ENCODE results near the gene ANKRD36C. TPM values are rescaled to one million over a fixed set of nuclear protein-coding genes. Genes with fewer than 3 reads are reported as not detected.
"Not testable (repeated sequence)": the region's sequence is repeated elsewhere in the genome, so short reads cannot be mapped to it uniquely, and the experiment has no call there.

Gene ANKRD36C
- total and polyA plus RNA-seq, 2 of the 4 experiments (the other 2 are of a cell fraction): 2.2 to 27.1 TPM

GRCh38 chr2:95799147-95799889, 192.3 kb downstream of the ANKRD36C start:
- H3K14ac ChIP-seq (replicated peaks; ENCODE audit: low read depth, low read length); H2AK9ac ChIP-seq (replicated peaks; ENCODE audit: low read depth, low read length, poor library complexity); H3K18ac ChIP-seq (ENCODE audit: low read depth, low read length); H2BK120ac ChIP-seq (ENCODE audit: low read depth, low read length); H3K4me1 ChIP-seq (ENCODE audit: control insufficient read depth, insufficient read depth, low read length); in situ Hi-C loops (cut with MboI; ENCODE audit: low sequenced_read_pairs); H2BK20ac ChIP-seq (ENCODE audit: low read depth, low read length); H3K9ac ChIP-seq (ENCODE audit: low read depth, low read length); H3K79me1 ChIP-seq (ENCODE audit: low read depth in 1 of 2, low read length in 2 of 2); H2AFZ ChIP-seq (replicated peaks; ENCODE audit: low read length, poor library complexity); intact Hi-C loops (cut with micrococcal nuclease); H3K4ac ChIP-seq (ENCODE audit: low read depth, low read length); POLR2A ChIA-PET (ENCODE audit: unreplicated experiment); H4K5ac ChIP-seq (ENCODE audit: low read depth, low read length); H4K20me1 ChIP-seq (ENCODE audit: insufficient read depth, low read length); dilution Hi-C loops (cut with HindIII; ENCODE audit: low sequenced_read_pairs, unreplicated experiment); H3K9me1 ChIP-seq (ENCODE audit: insufficient read depth, low read length); H3K27me3 ChIP-seq (ENCODE audit: control insufficient read depth, insufficient read depth, low read length); H3K56ac ChIP-seq (ENCODE audit: extremely low read depth, insufficient read depth, low read length); BruUV-seq (replicated peaks); H3K9me3 ChIP-seq (ENCODE audit: control insufficient read depth, insufficient read depth, low read length); H3K36me3 ChIP-seq (ENCODE audit: control insufficient read depth, insufficient read depth, low read length); H3K23ac ChIP-seq (ENCODE audit: low read depth, low read length); H2BK5ac ChIP-seq (ENCODE audit: low read depth, low read length, poor library complexity, severe bottlenecking); ATAC-seq (ENCODE audit: low read depth); H4K91ac ChIP-seq (ENCODE audit: insufficient read depth, low read depth, low read length); H3K4me2 ChIP-seq (ENCODE audit: low read depth, low read length); CTCF ChIA-PET; H3K4me3 ChIP-seq (ENCODE audit: insufficient read depth, low read depth, low read length); DNase-seq; H2AK5ac ChIP-seq (ENCODE audit: low read depth, low read length); H4K8ac ChIP-seq (ENCODE audit: low read depth in 2 of 2, low read length in 2 of 2); H2BK15ac ChIP-seq (ENCODE audit: low read depth, low read length); H3K27ac ChIP-seq (ENCODE audit: insufficient read depth, low read length): not testable (repeated sequence)
- WGBS, 2 experiments (ENCODE audit: extremely low coverage in 2 of 2, insufficient read length in 1 of 2): no CpG with 5 or more reads among the region's 13 CpGs

- H2AFZ ChIP-seq (replicated peaks; ENCODE audit: low read length, poor library complexity); H4K91ac ChIP-seq (ENCODE audit: insufficient read depth, low read depth, low read length); H3K18ac ChIP-seq (ENCODE audit: low read depth, low read length); H2BK20ac ChIP-seq (ENCODE audit: low read depth, low read length); H2BK5ac ChIP-seq (ENCODE audit: low read depth, low read length, poor library complexity, severe bottlenecking); H3K4me2 ChIP-seq (ENCODE audit: low read depth, low read length); CTCF ChIA-PET; ATAC-seq (ENCODE audit: low read depth); H3K36me3 ChIP-seq (ENCODE audit: control insufficient read depth, insufficient read depth, low read length); H2AK9ac ChIP-seq (replicated peaks; ENCODE audit: low read depth, low read length, poor library complexity); BruUV-seq (replicated peaks); POLR2A ChIA-PET (ENCODE audit: unreplicated experiment); H4K8ac ChIP-seq (ENCODE audit: low read depth in 2 of 2, low read length in 2 of 2); H3K23ac ChIP-seq (ENCODE audit: low read depth, low read length); intact Hi-C loops (cut with micrococcal nuclease); H3K9me3 ChIP-seq (ENCODE audit: control insufficient read depth, insufficient read depth, low read length); H3K4me1 ChIP-seq (ENCODE audit: control insufficient read depth, insufficient read depth, low read length); H3K56ac ChIP-seq (ENCODE audit: extremely low read depth, insufficient read depth, low read length); H2BK120ac ChIP-seq (ENCODE audit: low read depth, low read length); H3K79me1 ChIP-seq (ENCODE audit: low read depth in 1 of 2, low read length in 2 of 2); H3K9me1 ChIP-seq (ENCODE audit: insufficient read depth, low read length); H2BK15ac ChIP-seq (ENCODE audit: low read depth, low read length); H4K5ac ChIP-seq (ENCODE audit: low read depth, low read length); H3K27me3 ChIP-seq (ENCODE audit: control insufficient read depth, insufficient read depth, low read length); H3K4me3 ChIP-seq (ENCODE audit: insufficient read depth, low read depth, low read length); DNase-seq; in situ Hi-C loops (cut with MboI; ENCODE audit: low sequenced_read_pairs); H4K20me1 ChIP-seq (ENCODE audit: insufficient read depth, low read length); dilution Hi-C loops (cut with HindIII; ENCODE audit: low sequenced_read_pairs, unreplicated experiment); H2AK5ac ChIP-seq (ENCODE audit: low read depth, low read length); H3K4ac ChIP-seq (ENCODE audit: low read depth, low read length); H3K14ac ChIP-seq (replicated peaks; ENCODE audit: low read depth, low read length); H3K27ac ChIP-seq (ENCODE audit: insufficient read depth, low read length); H3K9ac ChIP-seq (ENCODE audit: low read depth, low read length): not testable (repeated sequence)
- WGBS, 2 experiments (ENCODE audit: extremely low coverage in 2 of 2, insufficient read length in 1 of 2): no CpG with 5 or more reads among the region's 18 CpGs
Measured at GRCh38 chr2:95796249-95797099, 195.2 kb downstream of the ANKRD36C start.
